Fibroblast of skin of scalp (primary cell): ENCODE data around the gene SYMPK.
"Not testable (repeated sequence)": the region's sequence is repeated elsewhere in the genome, so short reads cannot be mapped to it uniquely, and the experiment has no call there.

Source experiments
- DNase-seq: peaks from one replicate; pipeline ENCODE4 v3.0.0-alpha.2; 2013

Gene SYMPK

DNA sequence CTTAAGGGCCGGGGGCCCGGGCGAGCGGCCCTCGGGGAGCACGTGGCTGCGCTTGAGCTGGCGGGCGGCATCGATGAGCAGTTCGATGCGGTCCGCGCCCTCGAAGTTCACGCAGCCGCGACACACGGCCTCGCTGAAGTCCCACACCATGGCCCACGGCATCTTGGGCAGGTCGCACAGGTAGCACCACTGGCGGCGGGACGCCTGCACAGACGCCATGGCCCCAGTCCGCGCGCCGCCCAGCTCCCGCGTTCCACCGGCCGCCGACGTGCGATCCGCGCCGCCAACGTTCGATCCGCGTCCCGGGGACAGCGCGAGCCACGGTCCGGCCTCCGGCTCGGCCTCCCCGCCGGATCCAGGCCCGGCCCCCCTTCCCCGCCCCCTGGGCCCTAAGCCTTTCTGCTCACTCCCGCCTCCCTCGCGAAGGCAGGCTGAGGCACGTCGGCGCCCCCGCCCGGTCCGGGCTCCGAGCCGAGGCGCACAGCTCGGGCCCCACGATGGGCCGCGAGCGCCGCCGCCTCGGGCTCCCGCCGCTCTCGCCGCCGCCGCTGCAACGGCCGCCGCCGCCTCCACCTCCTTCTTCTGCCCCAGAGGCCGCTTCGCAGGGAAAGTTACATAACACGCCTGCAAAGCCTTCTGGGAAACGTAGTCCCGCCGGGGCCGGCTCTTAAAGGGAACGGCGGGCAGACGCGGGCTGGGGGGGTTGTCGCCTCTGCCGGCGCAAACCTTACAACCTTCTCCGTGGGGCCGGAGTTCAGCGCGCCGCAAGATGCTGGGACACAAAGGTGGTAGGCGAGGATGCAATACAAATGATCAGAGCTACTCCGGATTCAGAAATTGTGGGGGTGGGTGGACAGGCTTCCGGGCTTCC is 22.8 kb upstream of the SYMPK start, which contains the start of gene IRF2BP1:
IRF2BP1 (minus strand) TSS at position 586 of the 871 bp plus-strand sequence; CDS start at position 219, 367 bp downstream.
- peak; percentile 93 for DNase-seq

DNA sequence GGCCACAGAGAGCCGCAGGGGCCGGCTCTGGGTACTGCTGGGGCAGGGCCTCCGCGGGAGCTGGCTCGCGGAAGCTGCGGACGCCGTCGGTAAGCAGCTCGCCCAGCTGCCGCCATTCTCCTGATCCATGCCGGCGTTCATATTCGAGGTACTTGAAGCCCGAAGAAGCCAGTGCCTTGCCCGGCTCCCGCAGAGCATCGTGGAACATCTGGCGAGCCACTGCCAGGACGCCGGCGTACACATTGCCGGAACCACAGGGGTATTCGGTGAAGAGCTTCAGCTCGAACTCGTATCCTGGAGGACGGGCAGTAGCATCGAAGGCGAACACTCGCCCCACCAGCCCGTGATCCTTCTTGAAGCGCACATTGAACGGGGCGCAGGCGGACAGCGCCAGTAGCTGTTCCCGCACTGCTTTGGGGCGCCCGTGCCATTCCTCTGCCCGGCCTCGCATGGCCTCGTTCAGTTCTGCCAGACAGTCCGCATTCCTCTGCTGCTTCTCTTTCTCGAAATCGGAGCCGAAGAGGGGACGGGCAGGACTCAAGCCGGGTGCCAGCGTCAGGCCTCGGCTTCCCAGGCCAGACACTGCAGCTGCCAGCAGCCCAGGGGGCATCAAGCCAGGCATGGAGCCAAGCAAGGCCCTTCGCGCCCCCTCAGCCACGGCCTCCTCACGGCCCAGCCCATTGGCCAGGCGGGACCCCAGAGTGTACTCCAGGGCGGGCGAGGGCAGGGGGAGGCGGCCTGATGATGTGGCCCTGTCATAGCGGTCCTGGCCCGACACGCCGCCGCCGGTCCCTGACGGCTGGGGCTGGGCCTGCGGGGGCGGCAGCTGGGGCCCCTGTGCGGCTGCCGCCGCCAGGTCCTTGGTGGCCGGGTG is 22.0 kb upstream of the SYMPK start:
- DNase-seq: no peak

DNA sequence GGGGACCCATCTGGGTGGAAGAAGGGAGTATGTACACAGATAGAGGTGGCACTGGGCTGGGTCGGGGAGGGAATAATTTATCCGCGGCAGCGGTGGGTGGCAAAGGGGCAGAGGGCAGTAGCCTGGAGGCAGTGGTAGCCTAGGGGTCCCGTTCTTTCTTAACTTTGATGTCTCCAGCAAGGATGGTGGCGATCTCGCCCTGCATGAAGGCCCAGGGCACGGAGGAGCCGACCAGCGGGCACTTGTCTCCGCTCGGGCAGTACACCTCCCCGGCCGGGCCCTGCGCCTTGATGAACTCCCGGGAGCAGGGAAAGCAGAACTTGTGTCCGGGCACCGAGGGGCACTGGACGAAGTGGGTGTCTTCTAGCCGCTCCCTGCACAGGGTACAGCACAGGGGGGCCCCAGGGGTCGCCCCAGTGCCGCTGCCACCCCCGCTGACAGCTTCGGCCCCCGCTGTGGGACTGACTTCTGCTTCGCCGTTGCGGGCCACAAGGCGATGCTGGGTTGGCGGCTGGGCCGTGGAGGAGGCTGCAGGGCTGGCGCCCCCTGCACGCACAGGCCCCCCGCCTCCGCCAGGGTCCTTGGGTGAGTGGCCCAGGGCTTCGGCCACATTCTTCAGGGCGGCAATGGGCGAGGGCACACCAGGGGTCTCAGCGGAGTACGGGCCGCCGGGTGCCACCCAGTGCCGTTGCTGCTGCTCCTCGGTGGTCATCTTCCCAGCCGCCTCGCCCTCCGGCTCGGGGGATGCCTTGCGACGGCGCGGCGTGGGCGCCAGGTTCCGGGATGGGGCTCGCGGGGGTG is 21.1 kb upstream of the SYMPK start:
- no peak for DNase-seq

DNA sequence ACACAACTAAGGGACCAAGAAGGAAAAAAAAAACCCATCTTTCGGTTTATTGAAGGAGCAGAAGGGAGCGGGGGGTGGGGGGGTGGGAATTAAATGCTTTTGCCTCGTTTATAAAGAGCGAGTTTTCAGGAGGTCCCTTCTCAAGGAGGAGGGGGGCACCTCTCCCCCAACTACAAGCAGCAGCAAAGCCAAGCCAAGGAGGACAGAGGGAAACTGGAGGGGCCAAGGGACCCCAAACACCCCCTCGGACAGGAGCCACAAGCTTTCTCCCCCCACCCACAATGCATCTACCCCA is 20.6 kb upstream of the SYMPK start:
- no peak for DNase-seq

DNA sequence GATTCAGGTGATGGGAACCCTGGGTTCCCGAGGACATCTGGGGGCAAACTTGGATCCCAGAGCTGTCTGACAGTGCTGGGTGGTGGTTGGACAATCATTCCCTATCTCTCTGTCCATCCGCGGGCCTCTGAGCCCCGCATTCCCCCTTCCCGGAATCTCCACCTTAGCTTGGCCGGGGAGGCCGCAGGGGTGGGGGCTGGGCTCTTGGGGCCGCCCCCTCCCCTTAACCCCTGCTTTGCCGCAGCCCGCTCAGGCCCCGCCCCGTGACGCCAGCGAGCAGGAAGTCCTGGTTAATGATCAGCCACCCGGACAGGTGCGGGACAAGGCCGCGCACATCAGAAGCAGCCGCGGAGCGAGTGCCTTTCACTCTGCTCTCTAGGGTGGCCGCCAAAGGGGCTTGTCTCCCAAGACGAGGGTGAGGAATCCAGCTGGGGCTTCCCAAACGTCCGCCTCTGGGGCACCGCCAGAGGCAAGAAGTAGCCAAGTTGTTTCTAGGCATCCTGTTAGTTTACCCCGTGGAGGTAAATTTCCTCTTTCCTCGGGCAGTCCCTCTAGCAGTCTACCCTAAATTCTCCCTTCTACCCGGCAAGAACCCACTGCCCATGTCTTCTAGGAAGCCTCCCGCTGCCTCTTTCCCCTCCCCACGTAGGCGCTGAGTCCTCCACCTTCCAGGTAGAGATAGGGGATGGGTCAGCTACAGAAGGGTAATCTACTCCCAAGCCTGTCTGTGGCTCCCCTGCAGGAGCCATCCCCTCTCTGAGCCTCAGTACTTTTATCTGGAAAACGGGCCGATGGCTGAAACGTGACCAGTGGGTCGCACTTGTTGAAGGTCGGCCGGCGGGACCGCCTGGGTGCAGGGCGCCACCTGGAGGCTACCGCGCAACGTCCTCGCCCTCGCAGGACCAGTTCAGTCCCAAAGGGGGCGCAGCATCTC is 20.0 kb upstream of the SYMPK start:
- DNase-seq: peak; percentile 86

DNA sequence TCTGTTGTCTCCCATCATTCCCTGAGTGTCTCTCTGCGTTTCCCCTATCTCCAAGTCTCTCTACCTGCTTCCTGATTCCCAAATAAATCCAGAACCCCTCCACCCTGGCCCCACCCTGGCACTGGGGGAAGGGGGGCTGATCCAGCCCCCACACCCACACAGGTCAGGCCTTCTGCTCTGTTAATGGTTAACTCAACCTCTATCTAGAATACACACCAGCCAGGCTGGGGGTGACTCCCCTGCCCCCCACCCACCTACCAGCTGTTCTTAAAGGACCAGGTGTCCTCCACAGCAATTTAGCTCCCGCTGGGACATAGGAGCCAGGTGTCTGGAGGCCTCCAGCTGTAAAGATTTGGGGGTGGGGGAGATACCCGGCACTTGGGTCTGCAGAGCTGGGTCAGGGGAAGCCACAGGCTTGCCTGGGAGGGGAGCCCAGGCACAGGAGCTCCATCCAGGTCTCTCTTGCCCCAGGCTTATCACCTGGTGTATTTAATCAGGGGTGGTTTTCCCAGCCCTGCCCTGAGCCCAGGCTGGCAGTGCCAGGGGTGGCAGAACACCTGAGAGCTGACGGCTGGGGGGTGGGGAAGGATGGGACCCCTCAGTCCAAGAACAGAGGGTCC is 19.1 kb upstream of the SYMPK start:
- no peak for DNase-seq

DNA sequence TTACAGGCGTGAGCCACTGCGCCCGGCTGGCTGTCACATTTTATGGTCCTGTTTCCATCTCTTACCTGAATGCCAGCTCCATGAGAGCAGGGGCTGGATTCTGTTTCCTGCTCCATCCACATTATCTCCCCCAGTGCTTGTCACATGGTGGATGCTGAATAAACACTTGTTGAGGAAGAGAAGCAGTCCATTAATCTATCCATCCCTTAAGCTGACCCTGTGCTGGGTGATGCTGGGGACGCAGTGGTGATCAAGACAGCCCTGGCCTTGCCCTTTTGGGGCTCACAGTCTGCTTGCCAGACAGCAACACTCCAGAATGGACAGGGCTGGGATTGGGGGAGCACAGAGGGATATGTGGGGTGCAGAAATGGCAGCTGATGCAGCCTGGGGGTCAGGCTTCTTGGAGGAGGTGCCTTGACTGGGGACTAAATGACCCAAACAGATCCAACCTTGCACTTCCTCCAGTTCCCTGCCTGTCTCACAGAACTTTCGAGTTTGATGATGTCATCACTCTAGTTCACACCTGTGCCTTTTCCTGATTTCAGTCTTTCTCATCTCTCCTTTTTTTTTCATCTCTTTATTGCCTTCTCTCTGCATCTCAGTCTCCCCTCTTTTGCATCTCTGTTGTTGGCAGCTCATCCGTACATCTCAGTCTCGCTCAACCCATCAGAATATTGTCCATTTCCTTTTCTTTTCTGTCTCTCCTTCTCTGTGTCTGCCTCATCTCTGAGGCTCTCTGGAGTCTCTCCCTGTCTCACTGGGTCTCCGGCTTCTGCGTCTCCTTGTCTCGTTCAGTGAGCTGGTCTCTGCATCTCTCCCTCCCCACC is 18.3 kb upstream of the SYMPK start:
- DNase-seq: no peak

DNA sequence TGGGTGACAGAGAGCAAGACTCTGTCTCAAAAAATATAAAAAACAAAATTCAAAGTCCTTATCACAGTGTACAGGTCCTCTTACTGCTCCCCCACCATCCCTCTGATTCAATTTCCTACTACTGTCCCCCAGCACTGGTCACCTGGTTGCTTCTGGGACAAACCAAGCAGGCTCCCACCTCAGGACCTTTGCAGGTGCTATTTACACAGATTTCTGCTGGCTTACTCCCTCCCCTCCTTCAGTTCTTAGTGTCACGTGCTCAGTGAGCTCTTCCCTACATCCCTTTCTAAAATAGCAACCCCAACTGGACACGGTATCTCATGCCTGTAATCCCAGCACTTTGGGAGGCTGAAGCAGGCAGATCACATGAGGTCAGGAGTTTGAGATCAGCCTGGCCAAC is 17.0 kb upstream of the SYMPK start:
- DNase-seq: no peak

DNA sequence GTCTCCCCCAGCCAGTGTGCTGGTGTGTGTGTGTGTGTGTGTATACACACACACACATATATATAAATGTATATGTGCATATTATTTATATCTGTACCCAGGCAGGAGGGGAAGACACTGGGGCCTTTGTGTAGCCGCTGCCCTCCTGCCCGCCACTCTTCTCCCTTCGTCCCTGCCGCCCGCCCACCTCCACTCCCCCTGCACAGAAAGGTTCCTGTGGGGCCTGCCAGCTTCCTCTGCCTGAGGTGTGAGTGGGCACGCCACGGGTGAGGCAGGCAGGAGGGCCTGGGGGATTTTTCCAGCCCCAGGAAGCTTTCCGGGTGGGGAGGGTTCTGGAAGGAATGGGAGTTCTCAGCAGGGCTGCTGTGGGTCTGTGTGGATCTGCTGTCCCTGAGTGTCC is 16.1 kb upstream of the SYMPK start:
- no peak for DNase-seq

DNA sequence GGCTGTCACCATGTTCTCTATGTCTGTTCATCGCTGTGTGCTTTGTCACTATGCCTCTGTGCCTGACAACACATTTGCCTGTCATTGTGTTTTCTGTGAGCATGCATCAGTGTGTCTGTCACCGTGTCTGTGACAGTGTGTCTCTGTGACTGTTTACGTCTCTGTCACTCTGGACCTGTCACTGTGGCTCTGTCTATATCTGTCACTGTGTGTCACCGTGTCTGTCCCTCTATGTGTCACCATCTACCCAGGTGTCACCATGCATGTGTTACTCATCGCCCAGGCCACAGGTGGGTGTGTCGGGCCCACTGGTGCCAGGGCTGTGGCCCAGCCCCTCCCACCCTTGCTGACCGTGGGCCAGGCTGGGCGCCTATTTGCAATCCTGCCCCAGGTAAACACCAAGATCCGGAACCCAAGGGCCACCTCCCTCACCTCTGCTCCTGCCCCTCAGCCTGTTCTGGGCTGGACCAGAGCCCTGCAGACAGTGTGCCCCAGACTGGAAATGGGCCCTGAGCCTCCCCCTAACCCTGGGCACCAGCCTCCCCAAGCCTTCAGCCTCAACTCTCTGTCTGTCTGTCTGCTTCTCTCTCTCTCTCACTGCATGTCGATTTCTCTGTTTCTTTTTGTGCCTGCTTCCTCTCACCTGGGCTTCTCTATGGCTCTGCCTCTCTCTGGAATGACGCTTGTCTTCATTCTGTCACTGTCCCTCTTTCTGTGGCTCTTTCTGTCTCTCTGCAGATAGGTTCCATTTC is 15.3 kb upstream of the SYMPK start:
- no peak for DNase-seq

DNA sequence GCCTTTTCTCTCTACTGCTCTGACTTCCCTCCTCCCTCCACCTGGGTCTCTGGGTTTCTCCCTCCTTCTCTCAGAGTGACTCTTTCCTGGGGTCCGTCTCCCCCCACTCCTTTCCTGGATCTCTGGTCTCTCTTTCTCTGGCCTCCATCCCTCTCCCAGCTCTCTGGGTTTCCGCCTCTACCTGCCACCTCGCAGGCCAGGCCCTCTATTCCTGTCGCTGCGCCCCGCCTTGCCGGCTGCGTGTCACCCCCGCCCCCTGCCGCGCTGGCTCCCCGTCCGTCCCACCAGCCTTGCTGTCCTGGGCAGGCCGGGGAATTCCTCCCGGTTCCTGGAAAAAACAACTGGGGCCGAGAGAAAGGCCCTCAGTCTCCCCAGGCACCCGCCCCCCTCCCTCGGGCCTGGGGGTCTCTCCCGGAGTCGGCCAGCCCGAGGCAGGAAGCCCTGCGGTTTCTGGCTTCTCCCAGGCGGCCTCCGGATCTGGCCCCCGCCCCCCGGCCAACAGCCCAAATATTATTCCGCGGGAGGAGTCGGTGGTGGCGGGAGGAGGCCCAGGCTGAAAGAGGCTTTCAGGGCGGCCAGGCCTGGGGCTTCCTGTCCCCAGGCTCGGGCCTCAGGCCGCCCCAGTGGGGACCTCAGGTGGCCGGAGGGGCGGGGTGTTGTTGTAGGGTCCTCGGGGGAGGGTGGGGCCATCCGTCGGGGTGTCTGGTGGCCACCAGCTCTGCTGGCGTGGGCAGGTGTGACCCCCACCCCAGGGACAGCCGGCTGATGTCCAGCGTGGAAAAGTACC is 13.7 kb upstream of the SYMPK start:
- DNase-seq: peak; percentile 75

DNA sequence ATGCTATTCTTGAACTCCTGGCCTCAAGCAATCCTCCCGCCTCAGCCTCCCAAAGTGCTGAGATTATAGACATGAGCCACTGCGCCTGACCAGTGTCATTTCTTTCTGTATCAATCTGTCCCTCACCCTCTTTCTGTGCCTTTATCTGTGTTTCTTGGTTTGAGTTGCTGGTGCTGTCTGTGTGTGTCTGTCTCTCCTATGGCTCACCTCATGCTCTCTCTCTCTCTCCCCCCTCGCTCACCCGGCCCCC is 13.1 kb upstream of the SYMPK start:
- DNase-seq: no peak

DNA sequence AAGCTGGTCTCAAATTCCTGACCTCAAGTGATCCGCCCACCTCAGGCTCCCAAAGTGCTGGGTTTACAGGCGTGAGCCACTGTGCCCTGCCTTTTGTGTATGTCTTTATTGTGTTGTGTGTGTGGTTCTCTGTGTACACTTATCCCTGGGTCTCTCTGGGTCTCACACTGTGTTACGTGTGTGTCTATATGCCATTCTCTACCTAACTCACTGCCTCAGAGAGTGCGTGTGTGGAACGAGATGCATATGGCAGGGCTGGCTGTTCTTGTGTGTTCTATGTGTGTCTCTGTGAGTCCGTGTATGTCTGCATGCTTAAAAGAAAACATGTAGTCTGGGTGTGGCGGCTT is 11.6 kb upstream of the SYMPK start:
- no peak for DNase-seq

DNA sequence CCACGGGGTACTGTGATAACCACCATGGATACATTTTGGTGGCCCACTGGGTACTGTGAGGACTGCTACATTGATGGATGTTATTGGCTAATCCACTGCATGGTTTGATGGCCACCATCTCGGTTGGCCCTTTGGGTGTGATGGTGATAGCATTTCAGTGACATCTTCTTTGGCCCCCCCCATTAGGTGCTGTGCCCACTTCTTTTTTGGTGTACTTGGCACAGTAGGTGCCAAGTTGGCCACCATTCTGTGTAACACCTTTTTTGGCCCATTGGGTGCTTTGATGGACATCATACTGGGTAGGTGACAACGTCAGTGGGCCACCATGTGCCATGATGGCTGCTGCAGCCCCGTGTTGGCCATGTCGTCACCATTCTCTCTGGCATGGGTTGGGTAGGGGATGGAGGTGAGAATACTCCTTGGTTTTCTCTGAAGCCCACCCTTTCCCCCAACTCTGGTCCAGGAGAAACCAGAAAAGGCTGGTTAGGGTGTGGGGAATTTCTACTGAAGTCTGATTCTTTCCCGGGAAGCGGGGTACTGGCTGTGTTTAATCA is 10.3 kb upstream of the SYMPK start:
- DNase-seq: no peak

DNA sequence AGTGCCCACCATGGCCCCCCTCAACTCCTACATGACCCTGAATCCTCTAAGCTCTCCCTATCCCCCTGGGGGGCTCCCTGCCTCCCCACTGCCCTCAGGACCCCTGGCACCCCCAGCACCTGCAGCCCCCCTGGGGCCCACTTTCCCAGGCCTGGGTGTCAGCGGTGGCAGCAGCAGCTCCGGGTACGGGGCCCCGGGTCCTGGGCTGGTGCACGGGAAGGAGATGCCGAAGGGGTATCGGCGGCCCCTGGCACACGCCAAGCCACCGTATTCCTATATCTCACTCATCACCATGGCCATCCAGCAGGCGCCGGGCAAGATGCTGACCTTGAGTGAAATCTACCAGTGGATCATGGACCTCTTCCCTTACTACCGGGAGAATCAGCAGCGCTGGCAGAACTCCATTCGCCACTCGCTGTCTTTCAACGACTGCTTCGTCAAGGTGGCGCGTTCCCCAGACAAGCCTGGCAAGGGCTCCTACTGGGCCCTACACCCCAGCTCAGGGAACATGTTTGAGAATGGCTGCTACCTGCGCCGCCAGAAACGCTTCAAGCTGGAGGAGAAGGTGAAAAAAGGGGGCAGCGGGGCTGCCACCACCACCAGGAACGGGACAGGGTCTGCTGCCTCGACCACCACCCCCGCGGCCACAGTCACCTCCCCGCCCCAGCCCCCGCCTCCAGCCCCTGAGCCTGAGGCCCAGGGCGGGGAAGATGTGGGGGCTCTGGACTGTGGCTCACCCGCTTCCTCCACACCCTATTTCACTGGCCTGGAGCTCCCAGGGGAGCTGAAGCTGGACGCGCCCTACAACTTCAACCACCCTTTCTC is 9.4 kb upstream of the SYMPK start:
- no peak for DNase-seq

DNA sequence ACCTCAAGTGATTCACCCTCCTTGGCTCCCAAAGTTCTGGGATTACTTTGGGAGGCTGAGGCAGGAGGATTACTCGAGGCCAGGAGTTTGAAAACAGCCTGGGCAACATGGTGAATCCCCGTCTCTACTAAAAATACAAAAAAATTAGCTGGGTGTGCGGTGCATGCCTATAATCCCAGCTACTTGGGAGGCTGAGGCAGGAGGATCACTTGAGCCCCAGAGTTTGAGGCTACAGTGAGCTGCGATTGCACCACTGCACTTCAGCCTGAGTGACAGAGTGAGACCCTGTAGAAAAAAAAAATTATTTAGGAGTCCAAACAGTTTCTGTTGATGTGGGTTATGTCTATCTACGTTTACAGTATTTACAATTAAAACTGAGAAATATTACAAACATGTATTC is 7.9 kb upstream of the SYMPK start:
- no peak for DNase-seq

DNA sequence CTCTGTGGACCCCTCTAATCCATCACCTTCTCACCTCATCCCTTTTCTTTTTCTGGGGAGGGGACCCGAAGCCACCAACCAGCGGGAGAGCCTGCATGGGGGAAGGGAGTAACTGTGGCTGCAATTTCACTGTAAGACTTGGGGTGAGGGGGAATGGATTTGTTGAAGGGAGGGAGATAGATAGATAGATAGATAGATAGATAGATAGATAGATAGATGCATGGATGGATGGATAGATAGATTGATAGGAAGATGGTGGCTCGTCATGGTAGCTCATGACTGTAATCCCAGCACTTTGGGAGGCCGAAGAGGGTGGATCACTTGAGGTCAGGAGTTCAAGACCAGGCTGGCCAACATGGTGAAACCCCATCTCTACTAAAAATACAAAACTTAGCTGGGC is 4.3 kb upstream of the SYMPK start:
- not testable (repeated sequence) for DNase-seq
